Caki2 (cell line): ENCODE data around the gene FKBP9. TPM values are rescaled to one million over a fixed set of nuclear protein-coding genes. Genes with fewer than 3 reads are reported as not detected.
A peak's percentile ranks its signal among the peaks of the same experiment; 100 is the strongest.
"Not testable (repeated sequence)": the region's sequence is repeated elsewhere in the genome, so short reads cannot be mapped to it uniquely, and the experiment has no call there.

Experiments
- DNase-seq: peaks from one replicate; pipeline ENCODE4 v3.0.0-alpha.2; 2015; ENCODE audit warnings: low read depth
- in situ Hi-C: cut with HindIII; loops from 2 replicates; pipeline ENCODE4 v1.10.0; 2016; ENCODE audit warnings: low sequenced_read_pairs, low pct_unique_long_range_greater_than_20kb, mixed read lengths
- total RNA-seq: library from RNA; depleted of rRNA; stranded (reverse); fragments of >200 nt; shearing (Covaris generic); gene quantifications from 2 replicates; pipeline ENCODE4 v1.2.3, GENCODE V29; 2014; ENCODE audit warnings: low replicate concordance

Gene FKBP9
- total RNA-seq, 1 experiment from 2014 or later = 298 TPM

GRCh38 chr7:32943252-32944030, 13.8 kb upstream of the FKBP9 start:
- in situ Hi-C loops = no loop called here
- no peak for DNase-seq

DNA sequence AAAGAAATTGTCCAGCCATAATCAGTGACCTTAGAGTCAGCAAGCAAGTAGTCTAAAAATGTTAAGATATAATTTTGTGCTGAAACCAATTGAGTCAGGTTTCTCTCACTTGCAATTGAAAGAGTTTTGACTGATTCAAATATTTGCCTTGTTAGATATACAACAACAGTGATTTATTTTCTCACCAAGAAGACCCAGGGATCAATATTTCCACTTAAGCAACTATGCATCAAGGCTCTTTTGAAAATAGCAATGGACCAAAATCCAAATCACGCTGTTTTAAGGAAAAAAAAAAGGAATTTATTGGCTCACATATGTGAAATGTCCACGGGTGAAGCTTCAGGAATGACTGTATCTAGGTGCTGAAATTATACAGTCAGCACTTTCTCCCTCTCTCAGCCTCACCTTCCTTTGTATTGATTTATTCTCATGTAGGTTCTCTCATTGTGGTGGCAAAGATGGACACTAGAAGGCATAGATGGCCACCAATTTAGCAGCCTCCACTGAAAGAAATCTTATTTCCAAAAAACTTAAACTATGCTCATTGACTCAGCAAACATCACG, 9.7 kb upstream of the FKBP9 start:
- DNase-seq = no peak
- in situ Hi-C loops = no loop called here

DNA sequence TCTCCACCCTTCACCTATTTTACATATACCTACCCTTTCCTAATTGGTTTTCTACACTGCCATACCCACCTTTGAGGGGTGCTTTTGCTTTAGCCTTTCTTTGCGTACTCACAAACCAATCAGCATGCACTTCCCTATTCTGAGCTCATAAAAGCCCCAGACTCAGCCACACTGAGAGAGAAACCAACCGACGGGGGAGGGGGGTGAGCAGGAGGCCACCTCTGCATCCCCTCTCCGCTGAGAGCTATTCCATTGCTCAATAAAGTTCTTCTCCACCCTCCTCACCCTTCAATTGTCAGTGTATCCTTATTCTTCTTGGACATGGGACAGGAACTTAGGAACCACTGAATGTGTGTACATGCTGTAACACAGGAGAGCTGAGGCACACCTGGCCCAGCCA, 9.0 kb upstream of the FKBP9 start:
- DNase-seq = no peak
- in situ Hi-C loops = no loop called here

DNA sequence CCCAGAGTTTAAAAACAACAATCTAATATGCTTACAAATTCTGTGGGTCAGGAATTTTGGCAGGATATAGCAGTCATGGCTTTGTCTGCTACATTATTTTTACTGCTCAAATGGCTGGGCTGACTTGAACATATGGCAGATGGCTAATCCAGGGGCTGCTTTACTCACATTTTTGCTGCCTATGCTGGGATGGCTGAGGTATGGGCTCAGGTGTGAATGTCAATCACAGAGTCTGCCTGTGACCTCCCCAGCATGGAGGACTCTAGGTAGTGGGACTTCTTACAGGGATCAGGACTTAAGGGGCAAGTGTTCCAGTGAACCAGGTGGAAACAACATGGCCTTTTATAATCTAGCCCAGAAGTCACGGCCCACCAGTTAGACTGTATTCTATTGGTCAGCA, 4.4 kb upstream of the FKBP9 start:
- in situ Hi-C loops = no loop called here
- no peak for DNase-seq

GRCh38 chr7:32958046-32959025, 1.1 kb downstream of the FKBP9 start:
- in situ Hi-C loops = no loop called here
- DNase-seq = no peak

- in situ Hi-C loops, DNase-seq: not testable (repeated sequence)
These were observed 6.7 kb downstream of the FKBP9 start for GRCh38 chr7:32963880-32964301.

GRCh38 chr7:32964461-32965159, 7.4 kb downstream of the FKBP9 start:
- DNase-seq, in situ Hi-C loops: not testable (repeated sequence)

GRCh38 chr7:32966489-32967267, 9.4 kb downstream of the FKBP9 start:
- in situ Hi-C loops, DNase-seq: not testable (repeated sequence)

- in situ Hi-C loops, DNase-seq: not testable (repeated sequence)
These were observed 10.0 kb downstream of the FKBP9 start for GRCh38 chr7:32967268-32967582.

GRCh38 chr7:32971967-32972366, 14.7 kb downstream of the FKBP9 start:
- DNase-seq, in situ Hi-C loops: not testable (repeated sequence)

- DNase-seq, in situ Hi-C loops: not testable (repeated sequence)
These were observed 19.9 kb downstream of the FKBP9 start for GRCh38 chr7:32977159-32977558.

- in situ Hi-C loops = not testable (repeated sequence)
- DNase-seq = peak; percentile 44
These were observed 22.0 kb downstream of the FKBP9 start for GRCh38 chr7:32979246-32979645.

GRCh38 chr7:32979902-32980301, 22.7 kb downstream of the FKBP9 start:
- DNase-seq, in situ Hi-C loops: not testable (repeated sequence)

DNA sequence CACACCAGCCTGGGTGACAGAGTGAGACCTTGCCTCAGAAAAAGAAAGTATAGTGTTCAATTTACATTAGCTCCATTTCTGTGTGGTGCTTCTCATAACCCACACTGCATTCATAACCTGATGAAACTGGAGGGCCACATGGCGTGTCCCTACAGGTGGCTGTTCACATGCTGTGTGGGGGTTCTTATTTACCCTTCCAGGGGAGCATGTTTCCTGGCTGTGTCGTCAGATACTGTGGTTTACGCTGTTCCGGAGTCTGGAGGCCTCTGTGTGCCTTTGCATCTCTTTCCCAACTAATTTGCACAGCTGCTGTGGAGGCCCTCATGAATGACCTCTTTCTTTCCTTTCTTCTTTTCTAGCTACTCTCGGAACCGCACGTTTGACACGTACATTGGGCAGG, 30.9 kb downstream of the FKBP9 start:
- in situ Hi-C loops, DNase-seq: not testable (repeated sequence)

DNA sequence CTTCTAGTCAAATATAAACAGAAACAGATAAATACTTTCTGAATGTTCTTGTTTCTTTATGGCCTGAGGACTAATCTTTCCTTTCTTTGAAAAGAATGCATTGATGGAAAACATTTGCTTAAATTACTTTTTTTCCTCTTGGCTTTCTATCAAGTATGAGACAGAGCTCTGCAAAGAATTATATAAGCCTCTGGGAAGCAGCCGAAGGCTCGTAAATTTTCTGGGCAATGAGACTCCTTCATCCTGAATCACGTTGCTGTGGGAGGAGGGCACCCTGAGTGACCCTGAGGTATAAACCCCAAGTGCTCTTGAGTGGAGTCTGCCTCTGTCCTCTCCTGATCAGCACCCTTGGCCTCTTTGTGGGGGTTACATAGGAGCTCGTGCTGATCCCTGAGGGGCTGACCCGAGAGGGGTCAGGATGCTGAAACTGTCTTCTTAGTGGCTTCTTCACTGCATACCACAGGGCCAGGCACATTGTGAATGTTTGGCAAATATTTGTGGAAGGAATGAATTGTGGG, 33.9 kb downstream of the FKBP9 start:
- DNase-seq = not testable (repeated sequence)

GRCh38 chr7:32991975-32992700, 34.9 kb downstream of the FKBP9 start:
- DNase-seq, in situ Hi-C loops: not testable (repeated sequence)

More for the DNA sequence above, 33.9 kb downstream of the FKBP9 start:
- in situ Hi-C loops = not testable (repeated sequence)

GRCh38 chr7:32992750-32993149, 35.5 kb downstream of the FKBP9 start:
- DNase-seq, in situ Hi-C loops: not testable (repeated sequence)
